Smooth muscle cell of the brain vasculature (primary cell): ENCODE results near the gene ATG14.

Experiments
- DNase-seq: peaks from one replicate; pipeline ENCODE4 v3.0.0-alpha.2; 2012; ENCODE audit warnings: low read depth, low spot score

The ATG14 gene

GRCh38 chr14:55317542-55318306 is 93.9 kb downstream of the ATG14 start:
- no peak for DNase-seq

GRCh38 chr14:55316564-55316963 is 95.1 kb downstream of the ATG14 start:
- DNase-seq, result no peak
